HEK293 (cell line): Measurements from ENCODE around the gene RIMKLB.

Source experiments
- CTCF ChIA-PET: fragments of 350-600 bp; formaldehyde crosslinking; extraction: SDS; loops from one replicate; lab custom pipeline; 2021; ENCODE audit warnings: antibody characterized with exemption; lab: Yijun Ruan, JAX
- POLR2A ChIA-PET: fragments of 300-600 bp; formaldehyde crosslinking; extraction: SDS; loops from one replicate; lab custom pipeline; 2020; ENCODE audit warnings: antibody characterized with exemption, inconsistent platforms; lab: Yijun Ruan, JAX
- H3K27ac ChIP-seq: fragments of 200-500 bp; sonication (Bioruptor generic); 2 replicates; pipeline ENCODE4 v1.5.1; 2014; ENCODE audit warnings: low read depth, low read length, control low read depth, inconsistent platforms; ENCODE audit errors: extremely low read depth
- H3K36me3 ChIP-seq, 2 experiments: fragments of 200-500 bp in 1 of 2; sonication (Bioruptor generic) in 1 of 2; 1 replicate in 1 of 2; 2 replicates in 1 of 2; pipeline ENCODE4 v1.5.1; 2014 to 2017; ENCODE audit warnings: inconsistent platforms in 2 of 2, low read length in 2 of 2; ENCODE audit not compliant: control insufficient read depth in 2 of 2, insufficient read depth in 1 of 2
- H3K4me1 ChIP-seq: fragments of 200-500 bp; sonication (Bioruptor generic); 2 replicates; pipeline ENCODE4 v1.5.1; 2014; ENCODE audit warnings: mild to moderate bottlenecking, low read length, inconsistent platforms; ENCODE audit not compliant: control insufficient read depth, insufficient read depth
- H3K4me3 ChIP-seq: 2 replicates; pipeline ENCODE4 v1.5.1; 2011; ENCODE audit warnings: low read depth, mild to moderate bottlenecking, control low read depth, low read length, moderate library complexity
- H3K9me3 ChIP-seq: fragments of 200-500 bp; sonication (Bioruptor generic); 2 replicates; pipeline ENCODE4 v1.5.1; 2014; ENCODE audit warnings: low read depth, low read length, inconsistent platforms; ENCODE audit not compliant: control insufficient read depth, insufficient read depth
- EGR2 ChIP-seq: fragments of 450-650 bp; formaldehyde crosslinking; IDR thresholded peaks from 2 replicates; pipeline ENCODE4 v1.5.1; 2016; ENCODE audit warnings: low read depth, missing biosample characterization, missing genetic modification characterization
- GFI1B ChIP-seq: fragments of 450-650 bp; formaldehyde crosslinking; IDR thresholded peaks from 2 replicates; pipeline ENCODE4 v1.5.1; 2016; ENCODE audit warnings: missing biosample characterization, missing genetic modification characterization
- KLF1 ChIP-seq: fragments of 450-650 bp; formaldehyde crosslinking; IDR thresholded peaks from 2 replicates; pipeline ENCODE4 v1.5.1; 2016; ENCODE audit warnings: missing biosample characterization, missing genetic modification characterization
- KLF9 ChIP-seq: fragments of 450-650 bp; formaldehyde crosslinking; IDR thresholded peaks from 2 replicates; pipeline ENCODE4 v1.5.1; 2016; ENCODE audit warnings: missing biosample characterization, missing genetic modification characterization, low read depth
- MYNN ChIP-seq: fragments of 450-650 bp; formaldehyde crosslinking; IDR thresholded peaks from 2 replicates; pipeline ENCODE4 v1.5.1; 2016; ENCODE audit warnings: missing biosample characterization, missing genetic modification characterization, borderline replicate concordance
- PRDM1 ChIP-seq: fragments of 450-650 bp; formaldehyde crosslinking; IDR thresholded peaks from 2 replicates; pipeline ENCODE4; 2016; ENCODE audit warnings: missing biosample characterization, missing genetic modification characterization
- SCRT2 ChIP-seq: fragments of 450-650 bp; formaldehyde crosslinking; IDR thresholded peaks from 2 replicates; pipeline ENCODE4 v1.5.1; 2016; ENCODE audit warnings: missing biosample characterization, missing genetic modification characterization
- SP2 ChIP-seq: fragments of 450-650 bp; formaldehyde crosslinking; IDR thresholded peaks from 2 replicates; pipeline ENCODE4 v1.5.1; 2016; ENCODE audit warnings: missing biosample characterization, missing genetic modification characterization
- SP7 ChIP-seq: fragments of 450-650 bp; formaldehyde crosslinking; IDR thresholded peaks from 2 replicates; pipeline ENCODE4 v1.5.1; 2016; ENCODE audit warnings: missing biosample characterization, missing genetic modification characterization
- WT1 ChIP-seq: fragments of 450-650 bp; formaldehyde crosslinking; IDR thresholded peaks from 2 replicates; pipeline ENCODE4 v1.5.1; 2016; ENCODE audit warnings: missing biosample characterization, missing genetic modification characterization
- ZBTB20 ChIP-seq: fragments of 450-650 bp; formaldehyde crosslinking; IDR thresholded peaks from 2 replicates; pipeline ENCODE4 v1.5.1; 2016; ENCODE audit warnings: missing biosample characterization, missing genetic modification characterization
- ZNF157 ChIP-seq: fragments of 450-650 bp; formaldehyde crosslinking; IDR thresholded peaks from 2 replicates; pipeline ENCODE4 v1.5.1; 2016; ENCODE audit warnings: missing biosample characterization, missing genetic modification characterization
- ZNF2 ChIP-seq: fragments of 450-650 bp; formaldehyde crosslinking; IDR thresholded peaks from 2 replicates; pipeline ENCODE4 v1.5.1; 2016; ENCODE audit warnings: missing biosample characterization, missing genetic modification characterization
- ZNF274 ChIP-seq, 2 experiments: fragments of 200-500 bp in 1 of 2; fragments of 450-650 bp in 1 of 2; sonication (Bioruptor generic) in 1 of 2; formaldehyde crosslinking in 1 of 2; IDR thresholded peaks; 2 replicates each; pipeline versions ENCODE4 v1.5.1 to v1.6.1; 2014 to 2016; ENCODE audit warnings: borderline replicate concordance in 1 of 2, inconsistent platforms in 1 of 2, low read length in 1 of 2, missing biosample characterization in 1 of 2, missing genetic modification characterization in 1 of 2
- ZNF335 ChIP-seq: fragments of 450-650 bp; formaldehyde crosslinking; conservative IDR thresholded peaks from 2 replicates; pipeline ENCODE4 v1.5.1; 2016; ENCODE audit warnings: missing biosample characterization, missing genetic modification characterization
- ZNF366 ChIP-seq: fragments of 450-650 bp; formaldehyde crosslinking; conservative IDR thresholded peaks from 2 replicates; pipeline ENCODE4 v1.5.1; 2016; ENCODE audit warnings: missing biosample characterization, missing genetic modification characterization
- ZNF426 ChIP-seq: fragments of 450-650 bp; formaldehyde crosslinking; IDR thresholded peaks from 2 replicates; pipeline ENCODE4 v1.5.1; 2017; ENCODE audit warnings: missing biosample characterization, missing genetic modification characterization, mild to moderate bottlenecking, inconsistent platforms, moderate library complexity
- ZNF501 ChIP-seq: fragments of 450-650 bp; formaldehyde crosslinking; IDR thresholded peaks from 2 replicates; pipeline ENCODE4 v1.5.1; 2016; ENCODE audit warnings: missing biosample characterization, missing genetic modification characterization
- ZNF521 ChIP-seq: fragments of 450-650 bp; formaldehyde crosslinking; IDR thresholded peaks from 2 replicates; pipeline ENCODE4 v1.5.1; 2017; ENCODE audit warnings: missing biosample characterization, mild to moderate bottlenecking, missing genetic modification characterization
- ZNF571 ChIP-seq: fragments of 450-650 bp; formaldehyde crosslinking; IDR thresholded peaks from 2 replicates; pipeline ENCODE4 v1.5.0; 2017; ENCODE audit warnings: missing biosample characterization, missing genetic modification characterization
- ZNF610 ChIP-seq: fragments of 450-650 bp; formaldehyde crosslinking; IDR thresholded peaks from 2 replicates; pipeline ENCODE4 v1.5.1; 2016; ENCODE audit warnings: missing biosample characterization, missing genetic modification characterization, borderline replicate concordance
- ZNF660 ChIP-seq: fragments of 450-650 bp; IDR thresholded peaks from 2 replicates; pipeline ENCODE4 v1.5.1; 2018; ENCODE audit warnings: missing biosample characterization, mild to moderate bottlenecking, missing genetic modification characterization
- ZNF664 ChIP-seq: fragments of 450-650 bp; formaldehyde crosslinking; IDR thresholded peaks from 2 replicates; pipeline ENCODE4 v1.5.1; 2016; ENCODE audit warnings: missing biosample characterization, missing genetic modification characterization
- TF ChIP-seq, protein P1 (sequence below): fragments of 450-650 bp; formaldehyde crosslinking; IDR thresholded peaks from 2 replicates; pipeline ENCODE4 v1.5.1; 2016; ENCODE audit warnings: missing biosample characterization, missing genetic modification characterization
- TF ChIP-seq, protein P2 (sequence below): fragments of 450-650 bp; formaldehyde crosslinking; conservative IDR thresholded peaks from 2 replicates; pipeline ENCODE4 v1.5.1; 2016; ENCODE audit warnings: low read depth, missing biosample characterization, missing genetic modification characterization

Gene RIMKLB

GRCh38 chr12:8696442-8697090 lies 1.2 kb upstream of the RIMKLB start:
- H3K27ac ChIP-seq, result peak overlapping the region; percentile 94; the same call in 1 of the 2 replicates
- TF ChIP-seq WT1 (tag by site-specific recombination) (0 out of 2 replicates have a peak, but pooled peaks have one; percentile 13), ZNF521 (tag by site-specific recombination) (no peak), ZNF664 (tag by site-specific recombination) (peak; percentile 66; the same call in 1 of the 2 replicates), MYNN (no peak), PRDM1 (tag by site-specific recombination) (peak; percentile 24; the same call in 1 of the 2 replicates), GFI1B (no peak), ZBTB20 (tag by site-specific recombination) (no peak), ZNF274 (IDR thresholded peaks at IDR 0.05; ENCODE audit: low read length) (no peak), ZNF274 (tag by site-specific recombination; IDR thresholded peaks at IDR 0.05; ENCODE audit: borderline replicate concordance) (no peak)
- H3K36me3 ChIP-seq, result peaks cover 0 to 4% of the 10 kb centered on the region in 2 experiments; a peak in 1 of 3 replicates
- ChIA-PET POLR2A (interaction anchor here (1.5 to 2.4 kb wide), 2 partner anchors 9 to 42 kb away, joined by 4 to 19 read pairs; no protein-coding TSS in a partner anchor), CTCF (no interaction called here)
- H3K4me1 ChIP-seq, result peaks cover 23% of the 10 kb centered on the region
- H3K4me3 ChIP-seq, result no peak overlapping the region
- H3K9me3 ChIP-seq, result no peaks in the 10 kb centered on the region

DNA sequence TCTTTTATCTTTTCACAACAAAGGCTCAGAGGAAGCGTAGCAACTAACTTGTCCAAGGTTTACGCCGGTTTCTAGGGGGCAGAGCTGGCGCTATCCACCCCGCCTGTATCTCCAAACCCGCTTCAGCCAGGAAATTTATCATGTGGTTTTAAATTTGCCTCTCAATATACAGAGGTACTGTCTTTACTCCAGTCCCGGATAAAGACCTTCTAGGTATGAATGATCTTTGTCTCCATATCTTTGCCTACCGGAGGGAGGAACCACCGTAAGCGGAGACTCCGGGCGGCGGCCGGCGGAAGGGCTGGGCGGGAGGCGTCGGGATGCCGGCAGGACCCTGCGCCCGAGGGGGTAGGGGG lies 693 bp upstream of the RIMKLB start:
- CTCF ChIA-PET, result no interaction called here
- Histone ChIP-seq H3K27ac (peak overlapping the region; percentile 94; the same call in 1 of the 2 replicates), H3K36me3 (peaks cover 0 to 4% of the 10 kb centered on the region in 2 experiments; a peak in 1 of 3 replicates), H3K9me3 (no peaks in the 10 kb centered on the region), H3K4me3 (peak overlapping the region; percentile 62), H3K4me1 (peaks cover 22% of the 10 kb centered on the region)
- POLR2A ChIA-PET, result interaction anchor here (0.9 to 2.4 kb wide), 4 partner anchors 9 to 42 kb away, joined by 3 to 19 read pairs (median 4); no protein-coding TSS in a partner anchor
- TF ChIP-seq, protein P1, sequence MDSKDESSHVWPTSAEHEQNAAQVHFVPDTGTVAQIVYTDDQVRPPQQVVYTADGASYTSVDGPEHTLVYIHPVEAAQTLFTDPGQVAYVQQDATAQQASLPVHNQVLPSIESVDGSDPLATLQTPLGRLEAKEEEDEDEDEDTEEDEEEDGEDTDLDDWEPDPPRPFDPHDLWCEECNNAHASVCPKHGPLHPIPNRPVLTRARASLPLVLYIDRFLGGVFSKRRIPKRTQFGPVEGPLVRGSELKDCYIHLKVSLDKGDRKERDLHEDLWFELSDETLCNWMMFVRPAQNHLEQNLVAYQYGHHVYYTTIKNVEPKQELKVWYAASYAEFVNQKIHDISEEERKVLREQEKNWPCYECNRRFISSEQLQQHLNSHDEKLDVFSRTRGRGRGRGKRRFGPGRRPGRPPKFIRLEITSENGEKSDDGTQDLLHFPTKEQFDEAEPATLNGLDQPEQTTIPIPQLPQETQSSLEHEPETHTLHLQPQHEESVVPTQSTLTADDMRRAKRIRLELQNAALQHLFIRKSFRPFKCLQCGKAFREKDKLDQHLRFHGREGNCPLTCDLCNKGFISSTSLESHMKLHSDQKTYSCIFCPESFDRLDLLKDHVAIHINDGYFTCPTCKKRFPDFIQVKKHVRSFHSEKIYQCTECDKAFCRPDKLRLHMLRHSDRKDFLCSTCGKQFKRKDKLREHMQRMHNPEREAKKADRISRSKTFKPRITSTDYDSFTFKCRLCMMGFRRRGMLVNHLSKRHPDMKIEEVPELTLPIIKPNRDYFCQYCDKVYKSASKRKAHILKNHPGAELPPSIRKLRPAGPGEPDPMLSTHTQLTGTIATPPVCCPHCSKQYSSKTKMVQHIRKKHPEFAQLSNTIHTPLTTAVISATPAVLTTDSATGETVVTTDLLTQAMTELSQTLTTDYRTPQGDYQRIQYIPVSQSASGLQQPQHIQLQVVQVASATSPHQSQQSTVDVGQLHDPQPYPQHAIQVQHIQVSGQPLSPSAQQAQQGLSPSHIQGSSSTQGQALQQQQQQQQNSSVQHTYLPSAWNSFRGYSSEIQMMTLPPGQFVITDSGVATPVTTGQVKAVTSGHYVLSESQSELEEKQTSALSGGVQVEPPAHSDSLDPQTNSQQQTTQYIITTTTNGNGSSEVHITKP, result peak; percentile 60
- TF ChIP-seq KLF1 (tag by site-specific recombination) (0 out of 2 replicates have a peak, but pooled peaks have one; percentile 49), ZNF610 (tag by site-specific recombination) (0 out of 2 replicates have a peak, but pooled peaks have one; percentile 27), ZNF571 (no peak), ZNF426 (tag by site-specific recombination) (no peak), SCRT2 (no peak), EGR2 (0 out of 2 replicates have a peak, but pooled peaks have one; percentile 9), ZNF157 (tag by site-specific recombination) (no peak), ZNF660 (tag by site-specific recombination) (0 out of 2 replicates have a peak, but pooled peaks have one; percentile 13), SP7 (tag by site-specific recombination) (peak; percentile 14; the same call in 1 of the 2 replicates), SP2 (tag by site-specific recombination) (peak; percentile 63), KLF9 (tag by site-specific recombination) (peak; percentile 49; the same call in 1 of the 2 replicates), ZNF335 (tag by site-specific recombination) (peak; percentile 95), ZNF2 (peak; percentile 33; the same call in 1 of the 2 replicates), ZNF501 (tag by site-specific recombination) (peak; percentile 36; the same call in 1 of the 2 replicates), ZNF366 (tag by site-specific recombination) (0 out of 2 replicates have a peak, but pooled peaks have one; percentile 13)
- TF ChIP-seq, protein P2, sequence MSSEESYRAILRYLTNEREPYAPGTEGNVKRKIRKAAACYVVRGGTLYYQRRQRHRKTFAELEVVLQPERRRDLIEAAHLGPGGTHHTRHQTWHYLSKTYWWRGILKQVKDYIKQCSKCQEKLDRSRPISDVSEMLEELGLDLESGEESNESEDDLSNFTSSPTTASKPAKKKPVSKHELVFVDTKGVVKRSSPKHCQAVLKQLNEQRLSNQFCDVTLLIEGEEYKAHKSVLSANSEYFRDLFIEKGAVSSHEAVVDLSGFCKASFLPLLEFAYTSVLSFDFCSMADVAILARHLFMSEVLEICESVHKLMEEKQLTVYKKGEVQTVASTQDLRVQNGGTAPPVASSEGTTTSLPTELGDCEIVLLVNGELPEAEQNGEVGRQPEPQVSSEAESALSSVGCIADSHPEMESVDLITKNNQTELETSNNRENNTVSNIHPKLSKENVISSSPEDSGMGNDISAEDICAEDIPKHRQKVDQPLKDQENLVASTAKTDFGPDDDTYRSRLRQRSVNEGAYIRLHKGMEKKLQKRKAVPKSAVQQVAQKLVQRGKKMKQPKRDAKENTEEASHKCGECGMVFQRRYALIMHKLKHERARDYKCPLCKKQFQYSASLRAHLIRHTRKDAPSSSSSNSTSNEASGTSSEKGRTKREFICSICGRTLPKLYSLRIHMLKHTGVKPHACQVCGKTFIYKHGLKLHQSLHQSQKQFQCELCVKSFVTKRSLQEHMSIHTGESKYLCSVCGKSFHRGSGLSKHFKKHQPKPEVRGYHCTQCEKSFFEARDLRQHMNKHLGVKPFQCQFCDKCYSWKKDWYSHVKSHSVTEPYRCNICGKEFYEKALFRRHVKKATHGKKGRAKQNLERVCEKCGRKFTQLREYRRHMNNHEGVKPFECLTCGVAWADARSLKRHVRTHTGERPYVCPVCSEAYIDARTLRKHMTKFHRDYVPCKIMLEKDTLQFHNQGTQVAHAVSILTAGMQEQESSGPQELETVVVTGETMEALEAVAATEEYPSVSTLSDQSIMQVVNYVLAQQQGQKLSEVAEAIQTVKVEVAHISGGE (tag by site-specific recombination), result peak; percentile 36
